Measurements from ENCODE around the gene STPG1. TPM values are rescaled to one million over a fixed set of nuclear protein-coding genes. Genes with fewer than 3 reads are reported as not detected.

Gene STPG1
- total and polyA plus RNA-seq, 2 of the 13 experiments (the other 11 are each of a cell fraction or from before 2014, with no cell fraction given): 3.4 to 4.3 TPM

- in situ Hi-C loops (cut with HindIII; ENCODE audit: extremely low pct_ligation_motif_present, low pct_unique_long_range_greater_than_20kb) (no loop called here), intact Hi-C loops (cut with micrococcal nuclease; ENCODE audit: unreplicated experiment) (loop anchor here (10.0 kb wide), 1 partner anchor 86 kb away; the partner anchor contains the start of gene RCAN3)
- POLR2A ChIA-PET: interaction anchor here (0.7 kb wide), 1 partner anchor 60 kb away, joined by 4 read pairs; no protein-coding TSS in a partner anchor
- no peak for TF ChIP-seq FOSL1 (CRISPR knock-in tag; IDR thresholded peaks at IDR 0.05; ENCODE audit: borderline replicate concordance)
- CTCF ChIA-PET (ENCODE audit: low intra/inter-chr PET ratio, low total read pairs): no interaction called here
- Histone ChIP-seq H2AFZ (ENCODE audit: low read length) (no peak overlapping the region), H3K36me3 (replicated peaks in 1 of 2; ENCODE audit: control insufficient read depth in 1 of 2, insufficient read depth in 2 of 2, low read length in 2 of 2) (peaks cover 0 to 10% of the 10 kb centered on the region in 2 experiments; a peak in 1 of 5 replicates), H3K27ac (ENCODE audit: extremely low read length, insufficient read depth, low read length) (no peak overlapping the region), H3K9ac (ENCODE audit: insufficient read depth, low read depth, low read length) (no peak overlapping the region), H3K4me1 (ENCODE audit: insufficient read depth, low read length) (peaks cover 28% of the 10 kb centered on the region), H3K4me3 (replicated peaks in 1 of 3; ENCODE audit: insufficient read depth in 1 of 3, low read depth in 2 of 3, low read length in 3 of 3) (no peak overlapping the region), H4K20me1 (ENCODE audit: insufficient read depth, low read length) (no peaks in the 10 kb centered on the region), H3K27me3 (ENCODE audit: control insufficient read depth in 1 of 2, insufficient read depth in 2 of 2, low read length in 2 of 2) (no peaks in the 10 kb centered on the region), H3K79me2 (ENCODE audit: insufficient read depth, low read length) (no peaks in the 10 kb centered on the region), H3K9me3 (ENCODE audit: low read length) (no peaks in the 10 kb centered on the region), H3K4me2 (ENCODE audit: low read depth, low read length) (no peak overlapping the region)
- no peak for FAIRE-seq
- BruUV-seq (replicated peaks): no TSS peak
- ATAC-seq: no peak
- 92% methylated on average over 8 of the region's 14 CpGs for WGBS (ENCODE audit: low lambda C conversion rate)
- no peak for DNase-seq (ENCODE audit: low spot score)
Observed at GRCh38 chr1:24418898-24419628, 5.5 kb upstream of the STPG1 start.

GRCh38 chr1:24417681-24418080 lies 4.1 kb upstream of the STPG1 start:
- FAIRE-seq (no peak), ATAC-seq (no peak), DNase-seq (ENCODE audit: low spot score) (no peak)
- in situ Hi-C loops (cut with HindIII; ENCODE audit: extremely low pct_ligation_motif_present, low pct_unique_long_range_greater_than_20kb) (no loop called here), intact Hi-C loops (cut with micrococcal nuclease; ENCODE audit: unreplicated experiment) (loop anchor here (10.0 kb wide), 1 partner anchor 87 kb away; the partner anchor contains the start of gene RCAN3)
- H3K9ac ChIP-seq (ENCODE audit: insufficient read depth, low read depth, low read length): no peak overlapping the region
- no peak overlapping the region for H3K4me3 ChIP-seq (replicated peaks in 1 of 3; ENCODE audit: insufficient read depth in 1 of 3, low read depth in 2 of 3, low read length in 3 of 3)
- ChIA-PET CTCF (ENCODE audit: low intra/inter-chr PET ratio, low total read pairs) (no interaction called here), POLR2A (no interaction called here)
- H4K20me1 ChIP-seq (ENCODE audit: insufficient read depth, low read length): no peaks in the 10 kb centered on the region
- H3K4me1 ChIP-seq (ENCODE audit: insufficient read depth, low read length): peaks cover 30% of the 10 kb centered on the region
- no TSS peak for BruUV-seq (replicated peaks)
- WGBS (ENCODE audit: low lambda C conversion rate): 88% methylated on average over 1 of the region's 1 CpG
- no peaks in the 10 kb centered on the region for H3K9me3 ChIP-seq (ENCODE audit: low read length)
- no peak overlapping the region for H3K4me2 ChIP-seq (ENCODE audit: low read depth, low read length)
- H3K79me2 ChIP-seq (ENCODE audit: insufficient read depth, low read length): no peaks in the 10 kb centered on the region
- peaks cover 0 to 10% of the 10 kb centered on the region in 2 experiments; a peak in 1 of 5 replicates for H3K36me3 ChIP-seq (replicated peaks in 1 of 2; ENCODE audit: control insufficient read depth in 1 of 2, insufficient read depth in 2 of 2, low read length in 2 of 2)
- H3K27me3 ChIP-seq (ENCODE audit: control insufficient read depth in 1 of 2, insufficient read depth in 2 of 2, low read length in 2 of 2): no peaks in the 10 kb centered on the region; a peak in 1 of 5 replicates
- no peak overlapping the region for H3K27ac ChIP-seq (ENCODE audit: extremely low read length, insufficient read depth, low read length)
- H2AFZ ChIP-seq (ENCODE audit: low read length): no peak overlapping the region
- TF ChIP-seq JUN (CRISPR knock-in tag; IDR thresholded peaks at IDR 0.05) (no peak), CREBL2 (CRISPR knock-in tag; IDR thresholded peaks at IDR 0.05; ENCODE audit: borderline replicate concordance) (no peak), NR3C1 (CRISPR knock-in tag; IDR thresholded peaks at IDR 0.05) (no peak), RARA (CRISPR knock-in tag; IDR thresholded peaks at IDR 0.05) (no peak), REL (CRISPR knock-in tag; conservative IDR thresholded peaks at IDR 0.05) (no peak), SMAD1 (CRISPR knock-in tag; IDR thresholded peaks at IDR 0.05; ENCODE audit: borderline replicate concordance, low read depth) (no peak), ISX (CRISPR knock-in tag; conservative IDR thresholded peaks at IDR 0.05) (no peak), ZIK1 (CRISPR knock-in tag; IDR thresholded peaks at IDR 0.05; ENCODE audit: borderline replicate concordance, low read depth) (no peak), SRSF1 (optimal IDR thresholded peaks at IDR 0.05; ENCODE audit: low read depth, low read length) (no peak), ZNF143 (CRISPR knock-in tag; IDR thresholded peaks at IDR 0.05) (no peak), POGZ (CRISPR knock-in tag; IDR thresholded peaks at IDR 0.05) (no peak), TMF1 (CRISPR knock-in tag; IDR thresholded peaks at IDR 0.05; ENCODE audit: low read depth) (no peak), DBP (CRISPR knock-in tag; IDR thresholded peaks at IDR 0.05; ENCODE audit: not compliant biosample characterization) (no peak), ZNF510 (CRISPR knock-in tag; IDR thresholded peaks at IDR 0.05; ENCODE audit: low read depth) (no peak)

Measured in HepG2 (cell line).